BE2C (cell line): ENCODE data around the gene NLGN1.
A peak's percentile ranks its signal among the peaks of the same experiment; 100 is the strongest.

ENCODE experiments used
- DNase-seq: peaks from one replicate; pipeline ENCODE4 v3.0.0-alpha.2; 2020
- H3K27me3 ChIP-seq: fragments of 250-450 bp; sonication (Bioruptor Pico); 2 replicates; pipeline ENCODE4 v1.5.1; 2020; ENCODE audit warnings: mild to moderate bottlenecking
- H3K36me3 ChIP-seq: fragments of 250-450 bp; sonication (Bioruptor Pico); 2 replicates; pipeline ENCODE4 v1.5.1; 2020; ENCODE audit warnings: mild to moderate bottlenecking
- H3K4me1 ChIP-seq: fragments of 250-450 bp; sonication (Bioruptor Pico); 2 replicates; pipeline ENCODE4 v1.5.1; 2020
- H3K4me3 ChIP-seq: 2 replicates; pipeline ENCODE4 v1.5.1; 2011; ENCODE audit warnings: low read depth, low read length
- H3K9me3 ChIP-seq: fragments of 250-450 bp; sonication (Bioruptor Pico); 2 replicates; pipeline ENCODE4 v1.5.1; 2020
- CTCF ChIP-seq: IDR thresholded peaks from 2 replicates; pipeline ENCODE4 v1.5.1; 2012; ENCODE audit warnings: mild to moderate bottlenecking, low read depth, low read length

Gene NLGN1

GRCh38 chr3:174035328-174035886 is 637.9 kb downstream of the NLGN1 start:
- Histone ChIP-seq H3K27me3 (no peaks in the 10 kb centered on the region), H3K4me1 (no peaks in the 10 kb centered on the region), H3K36me3 (no peaks in the 10 kb centered on the region), H3K4me3 (no peak overlapping the region), H3K9me3 (no peaks in the 10 kb centered on the region)
- peak; percentile 9 for DNase-seq
- no peak for TF ChIP-seq CTCF

GRCh38 chr3:174046311-174046710 is 648.8 kb downstream of the NLGN1 start:
- no peak for DNase-seq
- Histone ChIP-seq H3K27me3 (no peaks in the 10 kb centered on the region), H3K9me3 (no peaks in the 10 kb centered on the region; the same call in 1 of the 2 replicates), H3K4me3 (no peak overlapping the region), H3K4me1 (no peaks in the 10 kb centered on the region), H3K36me3 (no peaks in the 10 kb centered on the region)
- TF ChIP-seq CTCF, result no peak

GRCh38 chr3:174049472-174049871 is 651.9 kb downstream of the NLGN1 start:
- no peak for DNase-seq
- no peaks in the 10 kb centered on the region for H3K36me3 ChIP-seq
- no peaks in the 10 kb centered on the region for H3K4me1 ChIP-seq
- no peaks in the 10 kb centered on the region for H3K27me3 ChIP-seq
- H3K4me3 ChIP-seq, result no peak overlapping the region
- no peak for TF ChIP-seq CTCF
- H3K9me3 ChIP-seq, result no peaks in the 10 kb centered on the region; the same call in 1 of the 2 replicates

GRCh38 chr3:174051191-174051590 is 653.6 kb downstream of the NLGN1 start:
- no peak for DNase-seq
- no peaks in the 10 kb centered on the region for H3K4me1 ChIP-seq
- H3K4me3 ChIP-seq, result no peak overlapping the region
- no peaks in the 10 kb centered on the region for H3K9me3 ChIP-seq
- no peaks in the 10 kb centered on the region for H3K27me3 ChIP-seq
- no peaks in the 10 kb centered on the region for H3K36me3 ChIP-seq
- TF ChIP-seq CTCF, result no peak

GRCh38 chr3:174058804-174059203 is 661.3 kb downstream of the NLGN1 start:
- Histone ChIP-seq H3K4me1 (no peaks in the 10 kb centered on the region), H3K27me3 (no peaks in the 10 kb centered on the region), H3K4me3 (no peak overlapping the region), H3K36me3 (no peaks in the 10 kb centered on the region), H3K9me3 (no peaks in the 10 kb centered on the region)
- DNase-seq, result no peak
- no peak for TF ChIP-seq CTCF

GRCh38 chr3:174060431-174060830 is 662.9 kb downstream of the NLGN1 start:
- DNase-seq, result no peak
- no peaks in the 10 kb centered on the region for H3K9me3 ChIP-seq
- TF ChIP-seq CTCF, result no peak
- H3K4me1 ChIP-seq, result no peaks in the 10 kb centered on the region
- no peaks in the 10 kb centered on the region for H3K36me3 ChIP-seq
- H3K4me3 ChIP-seq, result no peak overlapping the region
- no peaks in the 10 kb centered on the region for H3K27me3 ChIP-seq
